Measurements from ENCODE around the gene CDK14.

The CDK14 gene

DNA sequence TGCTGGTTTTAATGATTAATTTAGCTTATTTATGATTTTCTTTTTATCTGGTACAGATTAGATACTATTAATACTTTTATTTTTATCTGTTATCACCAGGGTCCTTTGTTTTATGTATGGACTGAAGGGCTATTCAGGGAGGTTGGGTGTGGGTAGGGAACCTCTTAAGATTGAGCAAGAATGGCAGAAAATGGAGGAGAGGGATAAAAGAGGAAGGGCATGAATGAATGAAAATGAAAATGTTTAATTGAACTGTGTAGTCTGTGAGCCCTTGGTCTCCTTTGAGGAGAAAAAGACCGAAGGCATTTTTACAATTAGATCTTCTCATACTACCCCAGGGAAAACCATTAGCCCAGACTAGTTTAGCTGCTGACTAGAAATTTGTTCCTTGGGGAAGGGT is 93.1 kb downstream of the CDK14 start:
- no peak for DNase-seq

DNA sequence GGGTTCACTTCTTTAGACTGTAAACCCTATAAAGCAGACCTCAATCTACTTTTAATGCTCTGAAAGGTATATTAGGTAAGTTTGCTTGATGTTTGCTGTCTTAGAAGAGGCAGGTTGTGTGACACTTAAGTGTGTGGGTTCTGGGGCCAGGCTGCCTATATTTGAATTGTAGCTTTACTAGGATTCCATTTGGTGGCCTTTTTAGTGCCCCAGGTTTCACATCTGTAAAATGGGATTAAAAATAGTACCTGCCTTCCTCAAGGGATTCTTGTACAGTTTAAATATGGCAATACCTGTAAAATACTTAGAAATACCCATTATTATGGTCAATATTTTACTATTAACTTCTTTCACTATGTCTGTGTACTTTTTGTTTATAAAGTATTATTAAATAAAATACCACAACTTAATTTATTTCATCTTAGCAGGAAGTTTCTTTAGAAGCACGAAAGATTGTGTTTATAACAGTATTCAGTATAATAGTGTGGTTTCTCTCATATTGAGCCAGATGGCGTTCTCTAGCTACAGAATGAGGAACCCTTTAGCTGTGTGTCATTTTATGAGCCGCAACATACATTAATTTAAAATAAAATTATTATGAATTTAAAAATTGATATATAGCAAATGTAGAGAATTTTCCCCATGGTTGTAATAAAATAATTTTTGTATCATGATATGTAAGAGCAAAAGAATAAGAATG is 94.2 kb downstream of the CDK14 start:
- DNase-seq = no peak

DNA sequence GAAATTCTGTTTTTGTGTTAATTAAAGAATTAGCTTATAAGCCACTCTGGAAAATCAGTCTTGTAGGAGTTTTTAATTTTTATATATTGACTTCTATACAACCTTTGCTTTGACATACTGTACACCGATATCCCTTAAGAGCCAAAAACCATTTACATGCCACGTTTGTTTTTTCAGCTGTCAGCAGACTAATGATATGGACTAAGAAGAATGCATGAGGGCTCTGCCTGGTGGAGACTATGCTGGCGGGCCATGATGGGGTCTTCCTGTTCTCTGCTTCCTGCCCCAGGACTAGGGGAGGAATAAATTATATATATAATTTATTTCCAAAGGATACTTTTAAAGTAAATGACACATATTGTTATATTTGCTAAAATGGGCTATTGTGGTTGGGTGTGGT is 96.3 kb downstream of the CDK14 start:
- no peak for DNase-seq

DNA sequence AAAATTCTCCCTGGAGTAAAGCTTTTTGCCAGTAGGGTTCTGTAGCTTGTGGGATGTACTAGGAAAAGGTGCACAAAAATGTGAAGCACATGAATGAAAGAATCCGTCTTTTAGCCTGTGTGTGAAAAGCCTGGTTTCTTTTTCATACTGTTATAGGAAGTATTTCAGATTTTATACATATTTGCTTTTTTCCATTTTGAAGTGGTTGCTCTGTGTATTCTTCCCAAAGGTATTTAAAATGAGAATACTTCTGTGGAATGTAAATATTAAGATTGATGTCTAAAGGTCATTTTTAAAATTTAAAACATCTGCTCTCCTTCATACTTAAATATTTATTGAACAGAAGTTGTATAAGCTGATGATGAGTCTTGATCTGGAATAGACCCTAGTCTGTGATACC is 96.8 kb downstream of the CDK14 start:
- DNase-seq = no peak

DNA sequence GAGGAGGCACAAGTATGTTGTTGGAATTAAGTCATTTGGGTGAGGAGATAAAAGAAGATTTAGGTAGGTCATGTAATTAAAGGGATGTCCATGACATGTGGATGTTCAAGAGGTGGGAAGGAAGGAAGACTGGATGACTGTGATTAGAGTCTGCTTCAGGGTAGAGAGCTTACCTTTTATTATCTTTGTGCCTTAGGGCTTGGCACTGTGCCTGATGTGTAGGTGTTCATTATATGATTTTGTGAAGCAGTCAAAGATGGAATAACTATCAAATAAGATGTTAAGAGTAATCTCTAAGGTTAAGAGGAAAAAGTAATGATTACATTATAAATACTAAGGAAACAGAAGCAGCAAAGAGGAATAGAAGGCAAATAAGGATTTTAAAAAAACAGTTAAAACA is 97.8 kb downstream of the CDK14 start:
- DNase-seq = no peak

DNA sequence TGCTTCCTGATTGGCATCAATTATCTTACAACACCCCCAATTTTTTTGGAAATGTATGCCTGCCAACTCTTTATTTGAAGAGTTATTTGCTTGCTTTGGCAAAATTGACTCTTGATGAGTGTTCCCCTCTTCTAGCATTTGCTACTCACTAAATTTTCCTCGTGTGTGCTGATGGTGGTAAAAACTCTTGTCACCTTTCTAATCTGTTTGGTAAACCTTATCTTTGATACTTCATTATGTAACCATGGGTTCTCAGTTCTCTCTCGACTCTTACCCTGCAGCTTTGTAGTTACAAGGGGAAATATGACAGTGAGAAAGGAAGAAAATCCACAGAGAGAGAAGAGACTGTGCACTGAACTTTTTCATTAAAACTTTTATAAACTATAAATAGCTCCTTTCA is 102.5 kb downstream of the CDK14 start:
- DNase-seq = no peak

DNA sequence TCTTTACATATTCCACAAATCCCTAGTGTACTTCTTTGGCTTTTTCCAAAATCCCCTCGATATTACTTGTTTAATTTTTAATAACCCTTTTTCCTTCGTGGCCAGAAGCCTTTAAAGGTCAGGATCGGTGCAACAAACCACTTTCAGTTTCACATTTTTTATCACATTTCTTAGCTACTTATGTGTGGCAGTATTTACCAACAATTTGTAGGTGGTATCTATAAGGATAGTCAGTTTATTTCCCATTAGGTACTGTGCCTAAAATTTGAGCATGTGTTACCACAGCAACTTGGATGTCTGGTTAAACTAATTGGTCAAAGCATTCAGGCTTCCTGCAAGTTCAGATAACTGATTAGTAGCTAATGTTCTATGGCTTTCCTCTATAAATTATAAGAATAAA is 104.9 kb downstream of the CDK14 start:
- DNase-seq = no peak

DNA sequence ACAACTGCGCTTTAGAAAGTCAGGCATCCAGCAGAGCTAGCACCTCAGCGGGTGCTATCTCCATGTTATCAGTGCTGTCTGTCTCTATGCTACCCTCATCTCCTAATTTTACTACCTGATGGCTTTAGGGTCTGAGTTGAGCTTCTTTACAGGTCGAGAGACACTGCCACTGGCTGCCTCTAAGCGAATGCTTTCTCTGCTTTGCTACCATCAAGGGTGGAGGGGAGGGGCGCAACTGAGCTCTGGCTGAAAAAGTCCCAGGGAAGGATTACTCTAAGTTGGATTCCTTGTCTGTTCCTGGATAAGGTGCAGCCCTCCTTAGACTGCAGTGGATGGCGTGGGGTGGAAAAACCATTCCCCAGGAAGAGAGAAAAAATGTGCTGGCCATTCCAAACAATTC is 105.7 kb downstream of the CDK14 start:
- no peak for DNase-seq

DNA sequence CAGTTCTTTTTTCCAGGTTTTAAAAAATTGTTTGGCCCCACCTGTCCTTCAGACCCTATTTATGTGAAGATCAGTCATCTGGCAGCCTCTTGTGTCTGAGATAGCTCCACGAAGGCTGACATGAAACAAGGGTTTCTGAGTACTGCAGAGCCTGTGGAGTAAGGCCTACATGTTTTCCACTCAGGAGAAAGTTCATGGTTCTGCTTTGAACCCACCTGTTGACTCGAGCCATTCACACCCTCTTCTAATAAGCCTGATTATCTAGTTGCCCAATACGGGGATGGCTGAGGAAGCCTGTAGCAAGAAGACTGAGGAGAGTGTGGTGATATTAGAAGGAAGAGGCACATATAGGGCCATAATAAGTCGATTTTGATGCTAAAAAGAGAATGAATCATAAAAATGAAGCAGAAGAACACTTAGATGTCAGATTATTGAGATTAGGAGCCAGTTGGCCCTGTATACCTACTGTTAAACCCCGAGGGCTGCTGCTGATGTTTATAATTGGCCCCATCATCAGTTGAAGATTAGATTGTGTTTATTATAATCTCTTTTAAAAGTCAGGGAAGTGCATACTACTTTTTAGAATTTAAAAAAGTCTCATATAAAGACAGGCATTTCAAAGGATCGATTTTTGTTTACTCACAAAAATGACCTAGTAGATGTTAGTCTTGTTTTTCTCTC is 109.4 kb downstream of the CDK14 start:
- DNase-seq = no peak

DNA sequence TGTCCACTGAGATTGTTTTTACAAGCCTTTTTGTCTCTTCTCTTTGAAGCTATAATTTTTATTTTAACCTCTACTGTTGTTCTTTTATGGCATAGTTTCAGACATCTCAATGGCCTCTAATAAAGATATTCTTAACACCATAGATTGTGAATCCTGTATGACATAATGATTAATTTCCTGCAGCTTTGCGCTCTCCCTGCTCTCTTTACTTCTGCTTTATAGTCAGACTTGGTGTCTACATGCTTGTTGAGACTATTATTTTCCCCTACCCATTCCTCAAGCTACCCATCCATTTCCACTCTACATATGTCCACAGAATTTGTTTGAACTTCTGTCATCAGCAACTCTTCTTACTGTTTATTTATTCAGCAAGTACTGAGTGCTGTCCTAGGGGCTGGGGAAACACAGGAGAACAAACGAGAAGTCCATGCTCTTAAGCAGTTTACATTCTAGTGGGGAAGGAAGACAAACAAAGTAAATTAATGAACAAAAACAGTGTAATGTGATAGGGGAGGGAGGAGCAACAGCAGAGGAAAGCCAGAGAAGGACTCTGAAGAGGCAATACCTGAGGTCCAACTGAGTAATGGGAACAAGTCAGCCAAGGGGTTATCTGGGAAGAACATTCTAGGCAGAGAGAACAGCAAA is 110.1 kb downstream of the CDK14 start:
- no peak for DNase-seq

DNA sequence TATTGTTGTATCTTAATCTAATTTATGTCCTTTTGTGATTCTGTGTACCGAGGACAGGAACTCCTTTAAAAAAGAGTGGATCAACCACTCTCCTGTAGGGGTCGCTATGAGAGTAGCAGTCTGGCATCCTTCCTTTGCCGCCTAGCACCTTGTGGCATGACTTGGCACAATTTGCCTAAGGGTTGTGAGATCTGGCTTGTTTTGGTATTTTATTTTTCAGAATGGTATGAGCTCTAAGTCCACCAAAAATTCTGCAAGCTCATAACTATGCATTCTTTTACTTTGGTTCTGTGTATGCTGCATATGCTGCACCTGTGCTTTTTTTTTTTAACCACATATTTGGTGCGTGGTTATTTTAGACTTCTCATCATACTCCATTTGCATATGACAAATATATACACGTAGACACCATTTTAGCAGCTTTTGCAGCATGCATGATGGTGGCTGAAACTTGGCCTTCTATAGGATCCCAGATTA is 112.8 kb downstream of the CDK14 start:
- DNase-seq = peak; percentile 1

DNA sequence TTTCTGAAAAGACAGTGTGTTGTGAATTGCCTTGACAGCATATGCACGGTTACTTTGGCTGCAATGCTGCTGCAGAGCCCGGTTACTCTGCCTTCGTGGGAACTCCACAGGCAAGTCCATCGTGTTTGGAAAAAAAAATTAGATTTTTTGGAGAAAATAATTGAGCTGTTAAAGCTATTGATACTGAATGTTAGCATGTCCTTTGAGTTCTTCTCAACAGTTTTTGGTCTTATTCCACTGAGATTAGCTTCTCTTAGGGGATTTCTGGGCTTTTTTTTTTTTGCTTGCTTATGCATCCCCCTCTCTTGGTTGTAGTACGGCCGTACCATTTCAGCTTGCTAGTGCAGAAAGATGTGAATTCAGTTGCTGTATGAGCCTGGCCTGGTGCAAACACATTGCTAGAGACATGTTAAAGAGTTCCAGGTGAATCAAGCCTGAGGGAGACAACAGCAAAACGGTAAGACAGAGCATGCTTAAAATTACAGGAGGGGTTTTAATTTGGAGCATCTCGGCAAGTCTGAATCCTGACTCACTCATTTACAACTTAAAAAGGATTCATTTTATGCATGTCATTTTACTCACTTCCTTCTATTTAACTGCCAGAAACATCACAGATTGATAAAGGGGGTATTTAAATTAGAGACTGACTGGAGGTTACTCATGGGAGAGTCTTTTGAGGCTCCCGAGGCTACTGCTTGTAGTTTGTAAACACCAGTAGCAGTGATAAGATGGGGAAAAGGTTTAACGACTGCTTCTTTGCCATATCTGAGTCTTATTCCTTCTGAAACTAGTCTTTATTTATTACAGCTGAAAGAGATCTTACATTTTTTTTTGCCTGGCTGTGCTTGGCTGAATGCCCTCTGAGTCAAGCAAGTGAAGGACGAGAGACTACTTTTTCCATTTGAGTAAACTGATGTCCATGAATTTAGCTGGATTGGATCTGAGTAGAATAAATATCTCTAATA is 113.7 kb downstream of the CDK14 start:
- no peak for DNase-seq

DNA sequence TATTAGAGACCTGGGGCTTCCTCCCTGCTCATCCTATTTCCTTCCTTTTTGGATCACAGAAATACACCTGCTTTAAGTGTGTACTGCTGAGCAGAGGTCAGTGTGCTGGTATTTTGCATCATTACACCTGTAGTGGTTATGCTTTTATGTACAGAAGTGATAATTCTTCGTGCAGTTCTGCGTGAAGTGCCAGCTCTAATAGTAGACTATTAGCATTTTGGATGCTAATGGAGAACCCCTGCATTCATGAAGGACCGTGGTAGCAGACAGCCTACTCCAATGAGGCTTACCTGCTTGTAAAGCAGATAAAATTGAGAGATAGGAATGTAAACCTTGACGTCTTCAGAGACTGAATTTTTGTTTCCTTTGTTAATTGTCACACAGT is 114.3 kb downstream of the CDK14 start:
- no peak for DNase-seq

DNA sequence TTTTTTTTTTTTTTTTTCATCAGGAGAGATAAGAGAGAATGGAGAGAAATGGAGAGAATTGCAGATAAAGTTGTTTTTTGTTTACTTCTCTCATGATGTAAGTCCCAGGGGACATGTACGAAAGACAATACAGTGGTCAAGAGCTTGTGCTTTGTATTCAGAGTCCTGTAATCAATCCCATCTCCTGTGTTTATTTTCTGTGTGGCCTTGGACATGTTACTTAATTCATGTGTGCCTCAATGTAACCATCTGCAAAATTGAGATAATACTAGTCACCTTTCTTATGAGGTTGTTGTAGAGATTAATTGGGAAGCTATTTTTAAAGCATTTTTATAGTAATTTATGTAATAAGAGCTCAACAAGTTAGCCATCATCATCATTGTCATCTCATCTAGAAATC is 117.5 kb downstream of the CDK14 start:
- DNase-seq = no peak

DNA sequence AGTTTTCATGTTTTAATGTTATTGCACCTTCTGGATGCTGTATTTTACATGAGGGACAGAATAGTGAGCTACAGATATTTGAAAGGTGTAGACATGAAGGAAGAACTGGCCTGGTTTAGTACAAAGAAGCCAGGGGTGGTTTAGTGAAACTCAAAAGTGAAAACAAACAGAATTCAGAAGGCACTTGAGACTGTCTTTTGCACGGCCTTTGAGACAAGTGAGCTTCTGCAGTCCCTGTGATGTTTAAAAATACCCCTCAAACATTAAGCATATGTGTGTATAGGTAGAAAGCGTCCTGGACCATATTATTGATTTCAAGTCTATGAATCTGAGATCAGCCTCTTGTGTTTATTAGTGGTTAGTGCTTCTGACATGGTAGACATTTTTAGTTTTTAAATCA is 118.9 kb downstream of the CDK14 start:
- DNase-seq = no peak

DNA sequence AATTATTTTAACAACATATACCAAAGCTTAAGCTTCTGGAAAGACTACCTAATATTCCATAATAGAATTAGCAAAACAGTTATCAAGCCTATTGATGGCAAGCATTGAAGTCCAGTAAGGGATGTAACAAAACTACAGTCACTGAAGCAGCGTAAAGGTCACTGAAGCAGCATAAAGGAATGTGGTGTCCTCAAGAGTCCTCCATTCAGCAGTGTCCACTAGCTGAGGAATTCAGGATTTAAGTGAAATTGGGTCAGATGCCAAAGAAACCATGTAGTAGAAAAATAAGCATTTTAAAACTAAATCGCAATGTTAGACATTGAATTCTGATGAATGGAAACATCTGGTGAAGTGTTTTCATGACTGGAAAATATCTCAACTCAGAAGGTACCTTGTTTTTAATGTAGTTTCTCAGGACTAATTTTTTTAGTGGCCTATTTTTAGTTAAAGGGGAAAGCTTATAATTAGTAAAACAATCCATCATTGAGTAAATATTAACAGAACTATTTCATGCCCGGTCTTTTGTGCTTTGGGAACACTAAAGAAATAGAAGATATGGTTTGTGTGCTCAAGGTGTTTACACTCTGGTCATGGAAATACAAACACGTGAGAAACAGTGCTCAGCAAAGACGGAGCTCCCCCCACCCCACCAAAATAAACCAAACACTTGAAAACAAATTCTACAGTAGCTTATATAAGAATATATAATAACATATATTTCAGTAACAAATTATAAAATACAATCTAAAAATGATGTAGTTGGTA is 121.4 kb downstream of the CDK14 start:
- no peak for DNase-seq

DNA sequence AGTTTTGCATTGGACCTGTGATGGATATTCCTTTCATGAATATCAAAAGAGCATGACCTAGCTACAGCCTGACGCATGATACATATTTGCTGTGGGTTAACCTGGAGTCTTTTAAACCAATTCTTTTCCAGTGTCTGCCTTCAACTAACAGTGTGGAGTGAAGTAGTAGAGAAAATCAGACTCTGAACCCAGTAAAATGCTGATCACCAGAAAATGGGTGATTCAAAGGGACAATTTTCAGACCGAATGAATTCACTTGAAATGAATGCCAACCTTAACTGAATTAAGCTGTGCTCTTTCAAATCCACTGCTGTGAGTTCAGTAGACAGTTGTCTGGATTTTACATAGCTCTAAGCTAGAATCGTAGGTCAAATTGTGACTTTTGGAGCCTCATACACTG is 123.0 kb downstream of the CDK14 start:
- DNase-seq = no peak

DNA sequence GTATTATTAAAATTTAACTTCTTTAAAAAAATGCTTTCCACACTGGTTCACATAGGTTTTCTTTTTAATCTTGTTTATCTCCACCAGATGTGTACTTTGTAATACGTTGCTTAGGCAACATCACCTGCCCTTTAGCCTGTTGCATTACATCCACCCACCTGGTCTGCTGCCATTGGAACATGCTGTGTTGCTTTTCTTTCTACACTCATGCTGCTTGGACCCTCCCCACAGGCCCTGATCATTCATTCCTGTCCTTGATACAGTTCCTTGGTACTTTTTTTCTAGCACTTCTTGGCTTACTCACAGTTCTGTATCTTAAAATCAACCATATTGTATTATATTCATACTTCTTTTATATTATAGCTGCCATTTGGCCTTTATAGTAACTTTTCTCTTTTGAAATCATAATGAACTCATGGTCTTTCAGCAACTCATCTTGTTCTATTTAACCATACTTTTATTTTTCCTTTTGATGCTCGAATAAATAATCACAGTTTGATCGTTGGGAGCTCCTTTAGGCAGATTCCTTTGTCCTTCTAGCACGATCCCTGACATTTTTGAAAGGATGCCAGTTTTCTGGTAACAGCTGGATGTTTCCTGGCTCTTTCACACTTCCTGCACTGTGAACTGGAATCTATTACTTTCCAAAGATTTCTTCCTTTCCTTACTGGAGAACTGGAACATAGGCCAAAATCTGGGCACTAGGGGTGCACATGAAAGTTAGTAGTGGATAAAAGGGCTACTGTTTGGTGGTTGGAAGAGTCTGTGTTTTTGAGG is 125.1 kb downstream of the CDK14 start:
- no peak for DNase-seq

DNA sequence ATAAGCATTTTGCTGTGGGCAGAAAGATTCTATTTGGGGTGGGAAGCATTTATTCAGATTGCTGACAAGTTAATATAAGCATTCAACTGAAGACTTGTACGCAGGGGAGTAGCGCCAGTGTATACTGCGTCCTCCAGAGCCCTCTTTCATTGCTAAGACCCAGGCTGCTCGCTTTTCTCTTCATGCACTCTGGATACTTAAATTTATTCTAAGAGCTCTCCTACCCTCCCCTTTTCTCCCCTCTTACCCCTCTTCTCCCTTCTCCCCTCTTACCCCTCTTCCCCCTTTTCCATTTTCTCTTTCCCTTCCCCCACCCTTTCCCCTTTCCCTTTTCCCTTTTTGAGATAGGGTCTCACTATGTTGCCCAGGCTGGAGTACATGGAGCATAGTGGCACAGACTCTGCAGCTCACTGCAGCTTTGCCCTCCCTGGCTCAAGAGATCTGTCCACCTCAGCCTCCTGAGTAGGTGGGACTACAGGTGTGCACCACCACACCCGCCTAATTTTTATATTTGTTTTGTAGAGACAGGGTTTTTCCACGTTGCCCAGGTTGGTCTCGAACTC is 125.8 kb downstream of the CDK14 start:
- DNase-seq = no peak

DNA sequence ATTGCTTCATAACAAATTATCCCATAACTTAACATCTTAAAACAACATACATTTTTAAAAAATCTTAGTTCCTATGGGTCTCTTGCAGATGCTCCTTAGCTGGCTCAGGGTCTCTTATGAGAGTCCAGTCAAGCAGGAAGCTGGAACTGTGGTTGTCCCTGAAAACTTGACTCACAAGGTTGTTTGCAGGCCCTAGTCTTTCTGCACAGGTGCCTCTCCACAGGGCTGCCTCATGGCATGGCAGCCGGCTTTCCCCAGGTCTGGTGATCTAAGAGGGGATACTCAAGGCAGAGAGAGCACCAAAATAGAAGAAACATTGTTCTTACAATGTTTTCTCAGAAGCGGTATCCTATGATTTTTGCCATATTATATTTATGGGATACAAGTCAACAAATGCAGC is 127.1 kb downstream of the CDK14 start:
- DNase-seq = no peak

DNA sequence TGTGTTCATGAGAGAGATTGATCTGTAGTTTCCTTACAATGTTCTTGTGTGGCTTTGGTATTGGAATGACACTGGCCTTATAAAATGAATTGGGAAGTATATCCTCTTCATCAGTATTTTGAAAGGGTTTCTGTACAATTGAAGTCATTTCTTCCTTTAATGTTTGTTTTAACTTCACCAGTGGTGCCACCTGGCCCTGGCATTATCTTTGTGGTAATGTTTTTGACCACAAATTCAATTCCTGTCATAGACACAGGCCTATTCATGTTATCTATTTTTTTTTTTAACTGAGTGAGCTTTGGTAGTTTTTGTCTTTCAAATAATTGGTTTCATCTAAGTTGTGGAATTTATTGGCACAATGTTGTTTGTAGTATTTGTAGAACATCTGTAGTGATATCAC is 127.7 kb downstream of the CDK14 start:
- no peak for DNase-seq

All from CD4-positive, alpha-beta T cell treated with Interleukin-10 for 1 hour (primary cell).